Bronchial epithelial cell (primary cell): ENCODE measurements around the gene VSIG10L2. TPM values are rescaled to one million over a fixed set of nuclear protein-coding genes. Genes with fewer than 3 reads are reported as not detected.
A peak's percentile ranks its signal among the peaks of the same experiment; 100 is the strongest.

Source experiments
- DNase-seq: peaks from one replicate; pipeline ENCODE4 v3.0.0-alpha.2; 2010; ENCODE audit warnings: low read depth
- FAIRE-seq: peaks from 2 replicates; lab custom pipeline; 2011; peaks lifted over from hg19 to GRCh38; lab: Jason Lieb, UNC
- H3K27me3 ChIP-seq: 2 replicates; pipeline ENCODE4 v1.5.1; 2011; ENCODE audit warnings: low read length; ENCODE audit not compliant: control insufficient read depth, insufficient read depth
- H3K36me3 ChIP-seq: 2 replicates; pipeline ENCODE4 v1.5.1; 2011; ENCODE audit warnings: low read length; ENCODE audit not compliant: control insufficient read depth, insufficient read depth
- H3K4me3 ChIP-seq: 2 replicates; pipeline ENCODE4 v1.5.1; 2011; ENCODE audit warnings: mild to moderate bottlenecking, low read depth, low read length, control low read depth
- CTCF ChIP-seq: IDR thresholded peaks from 2 replicates; pipeline ENCODE4 v1.5.1; 2011; ENCODE audit warnings: mild to moderate bottlenecking, moderate library complexity, low read length, control low read depth, inconsistent platforms; ENCODE audit not compliant: insufficient read depth, severe bottlenecking
- total RNA-seq: library from RNA; depleted of rRNA; stranded (reverse); fragments of >200 nt; gene quantifications from 2 replicates; pipeline ENCODE4 v1.2.1, GENCODE V29; 2014

The VSIG10L2 gene
- total RNA-seq, 1 donor from 2014 or later = not detected

GRCh38 chr11:125947419-125948277 is 1.8 kb downstream of the VSIG10L2 start:
- no peaks in the 10 kb centered on the region for H3K36me3 ChIP-seq
- peaks cover 2% of the 10 kb centered on the region for H3K27me3 ChIP-seq
- FAIRE-seq = no peak
- no peak for TF ChIP-seq CTCF
- no peak overlapping the region for H3K4me3 ChIP-seq
- DNase-seq = no peak

- H3K27me3 ChIP-seq = peaks cover 2% of the 10 kb centered on the region
- no peak for DNase-seq
- H3K36me3 ChIP-seq = no peaks in the 10 kb centered on the region
- FAIRE-seq = no peak
- TF ChIP-seq CTCF = no peak
- H3K4me3 ChIP-seq = no peak overlapping the region
Observed at GRCh38 chr11:125948278-125949051, 2.6 kb downstream of the VSIG10L2 start.

GRCh38 chr11:125949271-125950177 is 3.7 kb downstream of the VSIG10L2 start:
- FAIRE-seq (peak; percentile 58), DNase-seq (no peak)
- Histone ChIP-seq H3K36me3 (no peaks in the 10 kb centered on the region), H3K27me3 (peaks cover 2% of the 10 kb centered on the region), H3K4me3 (no peak overlapping the region)
- no peak for TF ChIP-seq CTCF

- Histone ChIP-seq H3K4me3 (no peak overlapping the region), H3K27me3 (no peaks in the 10 kb centered on the region), H3K36me3 (no peaks in the 10 kb centered on the region)
- FAIRE-seq (no peak), DNase-seq (no peak)
- no peak for TF ChIP-seq CTCF
Observed at GRCh38 chr11:125950178-125950490, 4.3 kb downstream of the VSIG10L2 start.

- Histone ChIP-seq H3K4me3 (no peak overlapping the region), H3K27me3 (no peaks in the 10 kb centered on the region), H3K36me3 (no peaks in the 10 kb centered on the region)
- no peak for TF ChIP-seq CTCF
- FAIRE-seq = no peak
- no peak for DNase-seq
Observed at GRCh38 chr11:125950696-125951651, 5.1 kb downstream of the VSIG10L2 start.
